HepG2 (cell line): ENCODE data around the gene CENPW. TPM values are rescaled to one million over a fixed set of nuclear protein-coding genes. Genes with fewer than 3 reads are reported as not detected.

Source experiments
- ATAC-seq: fragments of 200-7000 bp; cut with Tn5 transposase; 3 replicates; pipeline ENCODE4 v1.9.1; 2020; ENCODE audit warnings: mild to moderate bottlenecking, moderate library complexity
- BruUV-seq: library from RNA; stranded (reverse); fragments of 400-500 nt; replicated peaks from 2 replicates; lab custom pipeline; 2021; lab: Mats Ljungman, UMichigan
- CTCF ChIA-PET: fragments of 300-600 bp; formaldehyde crosslinking; extraction: SDS; loops from one replicate; lab custom pipeline; 2021; ENCODE audit warnings: low total read pairs, inconsistent platforms, low intra/inter-chr PET ratio; lab: Yijun Ruan, JAX
- POLR2A ChIA-PET: fragments of 350-600 bp; sonication (Branson Sonifier 250); formaldehyde crosslinking; loops from one replicate; lab custom pipeline; 2020; ENCODE audit warnings: antibody characterized with exemption, inconsistent platforms; lab: Yijun Ruan, JAX
- DNase-seq: peaks from one replicate; pipeline ENCODE4 v3.0.0-alpha.2; 2015; ENCODE audit warnings: low spot score
- FAIRE-seq: peaks from 3 replicates; lab custom pipeline; 2011; peaks lifted over from hg19 to GRCh38; lab: Jason Lieb, UNC
- H2AFZ ChIP-seq: one replicate; pipeline ENCODE4 v1.6.1; 2011; ENCODE audit warnings: low read length, inconsistent platforms
- H3K27ac ChIP-seq: fragments of 300-600 bp; 3 replicates; pipeline ENCODE4 v1.8.0; 2011; ENCODE audit warnings: mixed run types, mild to moderate bottlenecking, mixed read lengths, low read length, inconsistent platforms; ENCODE audit not compliant: insufficient read depth; ENCODE audit errors: extremely low read length
- H3K27me3 ChIP-seq, 2 experiments: fragments of 200-600 bp in 1 of 2; 2 replicates in 1 of 2; 3 replicates in 1 of 2; pipeline versions ENCODE4 v1.6.0 to v1.8.0; 2011; ENCODE audit warnings: low read length in 2 of 2, mild to moderate bottlenecking in 2 of 2, moderate library complexity in 2 of 2, inconsistent platforms in 1 of 2; ENCODE audit not compliant: insufficient read depth in 2 of 2, control insufficient read depth in 1 of 2
- H3K36me3 ChIP-seq, 2 experiments: fragments of 200-600 bp in 1 of 2; replicated peaks in 1 of 2; 2 replicates in 1 of 2; 3 replicates in 1 of 2; pipeline versions ENCODE4 v1.5.1 to v1.8.0; 2011; ENCODE audit warnings: low read length in 2 of 2, inconsistent platforms in 1 of 2; ENCODE audit not compliant: insufficient read depth in 2 of 2, control insufficient read depth in 1 of 2
- H3K4me1 ChIP-seq: 2 replicates; pipeline ENCODE4 v1.5.1; 2012; ENCODE audit warnings: low read length, inconsistent platforms; ENCODE audit not compliant: insufficient read depth
- H3K4me2 ChIP-seq: 2 replicates; pipeline ENCODE4 v1.6.0; 2011; ENCODE audit warnings: low read depth, low read length, inconsistent platforms
- H3K4me3 ChIP-seq, 3 experiments: fragments of 200-600 bp in 1 of 3; sonication (generic), shearing (Covaris generic) in 1 of 3; replicated peaks in 1 of 3; 2 replicates each; pipeline ENCODE4 v1.5.1; 2011 to 2016; ENCODE audit warnings: low read length in 3 of 3, inconsistent platforms in 2 of 3, low read depth in 2 of 3, mild to moderate bottlenecking in 2 of 3, control low read depth in 1 of 3, mixed read lengths in 1 of 3; ENCODE audit not compliant: insufficient read depth in 1 of 3
- H3K79me2 ChIP-seq: one replicate; pipeline ENCODE4 v1.6.1; 2011; ENCODE audit warnings: low read length, inconsistent platforms; ENCODE audit not compliant: insufficient read depth
- H3K9ac ChIP-seq: 2 replicates; pipeline ENCODE4 v1.6.0; 2011; ENCODE audit warnings: mild to moderate bottlenecking, low read depth, low read length, inconsistent platforms; ENCODE audit not compliant: insufficient read depth
- H3K9me3 ChIP-seq: 2 replicates; pipeline ENCODE4 v1.5.1; 2012; ENCODE audit warnings: mild to moderate bottlenecking, low read length
- H4K20me1 ChIP-seq: 2 replicates; pipeline ENCODE4 v1.6.0; 2011; ENCODE audit warnings: inconsistent platforms, mild to moderate bottlenecking, low read length, moderate library complexity; ENCODE audit not compliant: insufficient read depth
- AGO1 ChIP-seq: fragments of 200-400 bp; formaldehyde crosslinking; IDR thresholded peaks from 2 replicates; pipeline ENCODE4 v1.6.1; 2017; ENCODE audit warnings: mild to moderate bottlenecking, low read depth, low read length, moderate library complexity; ENCODE audit not compliant: poor library complexity, severe bottlenecking
- CC2D1A ChIP-seq: sonication (generic); formaldehyde crosslinking; IDR thresholded peaks from 2 replicates; pipeline ENCODE4 v1.8.1; 2023; ENCODE audit warnings: mild to moderate bottlenecking, missing genetic modification reagents
- EP300 ChIP-seq, 3 experiments: sonication (generic) in 1 of 3; formaldehyde crosslinking in 1 of 3; IDR thresholded peaks; 2 replicates each; pipeline versions ENCODE4 v1.5.1 to v1.6.1; 2011 to 2020; ENCODE audit warnings: low read depth in 2 of 3, low read length in 2 of 3, borderline replicate concordance in 1 of 3, improper control_type of control experiment in 1 of 3, mild to moderate bottlenecking in 1 of 3, missing genetic modification reagents in 1 of 3, moderate library complexity in 1 of 3
- HNRNPUL1 ChIP-seq: fragments of 200-400 bp; formaldehyde crosslinking; IDR thresholded peaks from 2 replicates; pipeline ENCODE4 v1.6.1; 2017; ENCODE audit warnings: low read depth, mild to moderate bottlenecking, low read length, moderate library complexity
- KLF11 ChIP-seq: IDR thresholded peaks from 2 replicates; pipeline ENCODE4 v1.6.1; 2016; ENCODE audit warnings: missing compliant biosample characterization
- KLF13 ChIP-seq: sonication (generic); formaldehyde crosslinking; IDR thresholded peaks from 2 replicates; pipeline ENCODE4 v1.4.0; 2020; ENCODE audit warnings: mild to moderate bottlenecking, missing genetic modification reagents
- NFKB2 ChIP-seq: sonication (generic); formaldehyde crosslinking; IDR thresholded peaks from 2 replicates; pipeline ENCODE4 v1.4.0; 2020; ENCODE audit warnings: missing genetic modification reagents, borderline replicate concordance
- NR2F1 ChIP-seq, 2 experiments: fragments of 450-650 bp in 1 of 2; formaldehyde crosslinking in 1 of 2; IDR thresholded peaks; 2 replicates each; pipeline versions ENCODE4 v1.5.0 to v1.6.1; 2016 to 2020; ENCODE audit warnings: mild to moderate bottlenecking in 1 of 2, missing compliant biosample characterization in 1 of 2, missing genetic modification reagents in 1 of 2, moderate library complexity in 1 of 2
- NR2F6 ChIP-seq, 2 experiments: IDR thresholded peaks; 2 replicates each; pipeline ENCODE4 v1.6.1; 2016; ENCODE audit warnings: antibody characterized with exemption in 1 of 2, mild to moderate bottlenecking in 1 of 2
- NR3C1 ChIP-seq: sonication (generic); formaldehyde crosslinking; IDR thresholded peaks from 2 replicates; pipeline ENCODE4 v1.4.0; 2020; ENCODE audit warnings: missing genetic modification reagents
- SMC3 ChIP-seq: IDR thresholded peaks from 2 replicates; pipeline ENCODE4 v1.6.1; 2011; ENCODE audit warnings: low read length, improper control_type of control experiment
- SRY ChIP-seq: sonication (generic); formaldehyde crosslinking; IDR thresholded peaks from 2 replicates; pipeline ENCODE4 v1.8.0; 2022; ENCODE audit warnings: mild to moderate bottlenecking, missing genetic modification reagents
- TRAFD1 ChIP-seq: sonication (generic); formaldehyde crosslinking; IDR thresholded peaks from 2 replicates; pipeline ENCODE4 v1.5.1; 2020; ENCODE audit warnings: missing genetic modification reagents, mild to moderate bottlenecking, borderline replicate concordance
- YEATS2 ChIP-seq: sonication (generic); formaldehyde crosslinking; IDR thresholded peaks from 2 replicates; pipeline ENCODE4 v1.4.0; 2020; ENCODE audit warnings: missing genetic modification reagents, borderline replicate concordance
- ZNF205 ChIP-seq: IDR thresholded peaks from 2 replicates; pipeline ENCODE4 v1.6.1; 2018; ENCODE audit warnings: missing biosample characterization, missing genetic modification reagents
- ZNF337 ChIP-seq: sonication (generic); formaldehyde crosslinking; IDR thresholded peaks from 2 replicates; pipeline ENCODE4 v1.5.1; 2020; ENCODE audit warnings: missing genetic modification reagents, low read depth, mild to moderate bottlenecking, borderline replicate concordance
- ZNF530 ChIP-seq: sonication (generic); formaldehyde crosslinking; IDR thresholded peaks from 2 replicates; pipeline ENCODE4 v1.5.0; 2020; ENCODE audit warnings: low read depth, mild to moderate bottlenecking, missing genetic modification reagents
- ZNF569 ChIP-seq: sonication (generic); formaldehyde crosslinking; IDR thresholded peaks from 2 replicates; pipeline ENCODE4 v1.5.0; 2020; ENCODE audit warnings: mild to moderate bottlenecking, missing genetic modification reagents, moderate library complexity, borderline replicate concordance
- ZNF605 ChIP-seq: sonication (generic); formaldehyde crosslinking; IDR thresholded peaks from 2 replicates; pipeline ENCODE4 v1.8.0; 2022; ENCODE audit warnings: mild to moderate bottlenecking, missing genetic modification reagents
- ZNF782 ChIP-seq: sonication (generic); formaldehyde crosslinking; IDR thresholded peaks from 2 replicates; pipeline ENCODE4 v1.4.0; 2020; ENCODE audit warnings: missing genetic modification reagents, mild to moderate bottlenecking, borderline replicate concordance
- ZNF816 ChIP-seq: sonication (generic); formaldehyde crosslinking; IDR thresholded peaks from 2 replicates; pipeline ENCODE4 v1.8.0; 2022; ENCODE audit warnings: missing genetic modification reagents, mild to moderate bottlenecking, borderline replicate concordance
- WGBS: methylation state at CpG from one replicate; pipeline ENCODE4 v1.1.6; 2017; ENCODE audit warnings: low lambda C conversion rate; 5-methylcytosine and 5-hydroxymethylcytosine counted together
- in situ Hi-C: cut with HindIII; loops from 2 replicates; pipeline ENCODE4 v1.10.0; 2017; ENCODE audit warnings: low pct_unique_long_range_greater_than_20kb; ENCODE audit not compliant: extremely low pct_ligation_motif_present
- intact Hi-C: fragments of 100-400 bp; cut with micrococcal nuclease; formaldehyde crosslinking; loops from one replicate; pipeline ENCODE4 v1.10.0; 2022; ENCODE audit not compliant: unreplicated experiment
- polyA plus RNA-seq, 8 experiments: library from polyadenylated mRNA; depleted of rRNA in 3 of 8; stranded (reverse) in 7 of 8; unstranded in 1 of 8; fragments of >200 nt; fragmentation: Illumina TruSeq in 4 of 8; extraction: Trizol in 4 of 8; gene quantifications; 2 replicates each; pipeline versions ENCODE4 v1.2.1 to v1.2.3, GENCODE V29; 2011 to 2016; ENCODE audit warnings: low read depth in 4 of 8, missing spikeins in 1 of 8, mixed read lengths in 1 of 8; ENCODE audit not compliant: insufficient read depth in 1 of 8
- total RNA-seq, 5 experiments: library from RNA; depleted of rRNA; stranded (reverse); fragments of >200 nt; fragmentation: Illumina TruSeq; extraction: Trizol; gene quantifications; 2 replicates each; pipeline ENCODE4 v1.2.3, GENCODE V29; 2016; ENCODE audit warnings: low read depth in 1 of 5

The CENPW gene
- total and polyA plus RNA-seq, 2 of the 13 experiments (the other 11 are each of a cell fraction or from before 2014, with no cell fraction given), result 8.6 to 94.7 TPM

DNA sequence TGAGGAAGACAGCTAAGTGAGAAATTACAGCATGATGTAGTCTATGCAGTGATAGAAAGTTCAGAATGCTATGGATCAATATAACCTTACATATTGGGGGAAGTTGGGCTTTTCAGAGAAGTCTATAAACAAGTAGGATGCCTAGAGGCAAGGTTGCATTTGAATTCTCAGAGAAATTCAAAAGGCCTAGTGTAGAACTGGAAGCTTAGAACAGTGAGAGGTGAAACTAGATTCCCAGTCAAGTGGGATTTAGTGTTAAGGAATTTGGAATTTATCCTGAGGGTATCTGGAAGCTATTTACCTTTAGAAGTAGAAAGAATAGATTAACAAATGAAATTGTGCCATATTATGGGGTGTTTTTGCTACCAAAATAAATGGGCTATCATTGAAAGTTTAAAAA lies 4.3 kb downstream of the CENPW start (continued):
- TF ChIP-seq NFKB2, result no peak
- TF ChIP-seq ZNF569 (CRISPR knock-in tag), result no peak
- TF ChIP-seq ZNF205 (CRISPR knock-in tag), result no peak

DNA sequence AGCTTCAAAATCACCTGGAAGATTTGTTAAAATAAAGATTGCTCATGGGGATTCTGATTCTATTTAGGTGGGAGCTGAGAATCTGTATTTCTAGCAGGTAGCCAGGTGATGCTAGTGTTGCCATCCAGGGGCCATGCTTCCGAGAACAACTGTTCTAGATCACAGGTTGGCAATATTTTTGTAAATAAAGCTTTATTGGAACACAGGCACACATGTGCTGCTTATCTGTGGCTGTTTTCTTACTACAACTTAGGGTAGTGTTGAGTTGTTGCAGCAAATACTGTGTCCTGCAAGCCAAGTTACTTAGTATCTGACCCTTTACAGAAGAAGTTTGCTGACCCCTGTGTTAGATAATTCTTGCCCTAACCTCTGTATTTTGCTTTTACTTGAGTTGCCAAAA lies 12.0 kb downstream of the CENPW start:
- POLR2A ChIA-PET, result no interaction called here
- intact Hi-C loops (no loop called here), in situ Hi-C loops (loop anchor here (25.0 kb wide), 2 partner anchors 310 to 760 kb away; partner anchors contain the start of gene RSPO3)
- no peak overlapping the region for H3K4me2 ChIP-seq
- DNase-seq (no peak), FAIRE-seq (no peak), ATAC-seq (no peak)
- H3K27me3 ChIP-seq, result no peaks in the 10 kb centered on the region
- CTCF ChIA-PET, result no interaction called here
- no peak overlapping the region for H3K27ac ChIP-seq
- H3K36me3 ChIP-seq, result peaks cover 2 to 6% of the 10 kb centered on the region in 2 experiments; a peak in 3 of 5 replicates
- H4K20me1 ChIP-seq, result no peaks in the 10 kb centered on the region
- no TSS peak for BruUV-seq
- no peaks in the 10 kb centered on the region for H3K4me1 ChIP-seq
- 100% methylated on average over 1 of the region's 1 CpG for WGBS
- no peak overlapping the region for H3K4me3 ChIP-seq
- no peaks in the 10 kb centered on the region for H3K79me2 ChIP-seq
- H3K9me3 ChIP-seq, result peaks cover 4% of the 10 kb centered on the region; the same call in 1 of the 2 replicates
- no peak overlapping the region for H2AFZ ChIP-seq
- no peak overlapping the region for H3K9ac ChIP-seq
- no peak for TF ChIP-seq ZNF816 (CRISPR knock-in tag)
- no peak for TF ChIP-seq NR3C1 (CRISPR knock-in tag)
- TF ChIP-seq HNRNPUL1, result no peak
- no peak for TF ChIP-seq NR2F1 (CRISPR knock-in tag; IDR thresholded peaks at IDR 0.05)
- no peak for TF ChIP-seq NR2F6 (IDR thresholded peaks at IDR 0.05)
- no peak for TF ChIP-seq NR2F6 (CRISPR knock-in tag; IDR thresholded peaks at IDR 0.05)
- TF ChIP-seq EP300 (IDR thresholded peaks at IDR 0.05; ENCODE audit: low read depth in 2 of 2, low read length in 2 of 2), result no peak
- no peak for TF ChIP-seq EP300 (CRISPR knock-in tag; IDR thresholded peaks at IDR 0.05; ENCODE audit: borderline replicate concordance)
- no peak for TF ChIP-seq ZNF605 (CRISPR knock-in tag)
- no peak for TF ChIP-seq KLF11 (CRISPR knock-in tag)
- no peak for TF ChIP-seq ZNF337 (CRISPR knock-in tag)
- no peak for TF ChIP-seq CC2D1A (CRISPR knock-in tag)
- no peak for TF ChIP-seq SMC3
- TF ChIP-seq TRAFD1 (CRISPR knock-in tag), result no peak
- TF ChIP-seq AGO1, result no peak
- TF ChIP-seq ZNF530 (CRISPR knock-in tag), result no peak
- TF ChIP-seq ZNF782 (CRISPR knock-in tag), result no peak
- no peak for TF ChIP-seq YEATS2
- TF ChIP-seq KLF13 (CRISPR knock-in tag), result no peak
- no peak for TF ChIP-seq SRY (CRISPR knock-in tag)
